CD4-positive, alpha-beta memory T cell (primary cell): ENCODE results near the gene CCNJL. TPM values are rescaled to one million over a fixed set of nuclear protein-coding genes. Genes with fewer than 3 reads are reported as not detected.
"Not testable (repeated sequence)": the region's sequence is repeated elsewhere in the genome, so short reads cannot be mapped to it uniquely, and the experiment has no call there.

Experiments used
- CTCF ChIA-PET: fragments of 350-600 bp; sonication (Branson Sonifier 250); formaldehyde crosslinking; loops from one replicate; lab custom pipeline; 2021; ENCODE audit warnings: inconsistent platforms; ENCODE audit not compliant: partially characterized antibody; lab: Charles Lee
- POLR2A ChIA-PET: fragments of 350-600 bp; sonication (Branson Sonifier 250); formaldehyde crosslinking; loops from one replicate; lab custom pipeline; 2021; ENCODE audit not compliant: partially characterized antibody; lab: Charles Lee
- DNase-seq, 5 donors: peaks; one replicate each; pipeline versions ENCODE4 v3.0.0 to v3.0.0-alpha.2; 2020 to 2022; ENCODE audit warnings: mixed read lengths in 1 of 5
- H3K27ac ChIP-seq: one replicate; pipeline ENCODE4 v1.7.0; 2013; ENCODE audit warnings: low read depth, low read length
- H3K27me3 ChIP-seq: 2 replicates; pipeline ENCODE4 v1.7.0; 2013; ENCODE audit warnings: mild to moderate bottlenecking, low read length, moderate library complexity; ENCODE audit not compliant: insufficient read depth
- H3K36me3 ChIP-seq: 2 replicates; pipeline ENCODE4 v1.7.0; 2013; ENCODE audit warnings: mild to moderate bottlenecking, low read length, moderate library complexity; ENCODE audit not compliant: insufficient read depth
- H3K4me1 ChIP-seq: 2 replicates; pipeline ENCODE4 v1.7.0; 2013; ENCODE audit warnings: mild to moderate bottlenecking, low read length, moderate library complexity; ENCODE audit not compliant: insufficient read depth
- H3K4me3 ChIP-seq, 2 donors: one replicate each; pipeline ENCODE4 v1.7.0; 2013; ENCODE audit warnings: low read length in 2 of 2, mild to moderate bottlenecking in 1 of 2
- H3K9me3 ChIP-seq, 2 donors: one replicate each; pipeline ENCODE4 v1.7.0; 2013; ENCODE audit warnings: low read length in 2 of 2, control low read depth in 1 of 2; ENCODE audit not compliant: control insufficient read depth in 1 of 2
- H3K27ac Mint-ChIP-seq, 7 donors: one replicate each; pipeline ENCODE4 v1.8.0; 2020 to 2021; ENCODE audit warnings: mixed read lengths in 7 of 7, mild to moderate bottlenecking in 6 of 7, inconsistent platforms in 3 of 7, moderate library complexity in 3 of 7
- H3K27me3 Mint-ChIP-seq, 2 donors: one replicate each; pipeline ENCODE4 v1.8.0; 2020 to 2021; ENCODE audit warnings: mixed read lengths in 2 of 2
- H3K36me3 Mint-ChIP-seq, 2 donors: one replicate each; pipeline ENCODE4 v1.8.0; 2020 to 2021; ENCODE audit warnings: mixed read lengths in 2 of 2, inconsistent platforms in 1 of 2, mild to moderate bottlenecking in 1 of 2
- H3K4me1 Mint-ChIP-seq, 4 donors: one replicate each; pipeline ENCODE4 v1.8.0; 2020 to 2021; ENCODE audit warnings: mixed read lengths in 4 of 4, mild to moderate bottlenecking in 1 of 4
- H3K4me3 Mint-ChIP-seq, 8 donors: one replicate each; pipeline ENCODE4 v1.8.0; 2020 to 2021; ENCODE audit warnings: mixed read lengths in 8 of 8, mild to moderate bottlenecking in 7 of 8, moderate library complexity in 6 of 8, inconsistent platforms in 3 of 8
- H3K9me3 Mint-ChIP-seq, 8 donors: one replicate each; pipeline ENCODE4 v1.8.0; 2020 to 2021; ENCODE audit warnings: mixed read lengths in 8 of 8, mild to moderate bottlenecking in 5 of 8, inconsistent platforms in 3 of 8, moderate library complexity in 1 of 8
- intact Hi-C: fragments of 100-400 bp; cut with micrococcal nuclease; formaldehyde crosslinking; loops from one replicate; pipeline ENCODE4 v1.15.1; 2023
- polyA plus RNA-seq, 2 donors: library from polyadenylated mRNA; unstranded; fragments of 300-500 nt; fragmentation: Illumina TruSeq; gene quantifications; one replicate each; pipeline ENCODE4 v1.2.3, GENCODE V29; 2021
- total RNA-seq, 2 experiments: library from RNA; stranded (reverse); gene quantifications; one replicate each; pipeline ENCODE4 v1.2.3, GENCODE V29; 2021

CCNJL gene
- total and polyA plus RNA-seq, 4 experiments from 2014 or later, result not detected

GRCh38 chr5:160347448-160347847 is 35.1 kb upstream of the CCNJL start:
- POLR2A ChIA-PET, result no interaction called here
- Mint-ChIP-seq H3K4me1 (no peaks in the 10 kb centered on the region), H3K36me3 (no peaks in the 10 kb centered on the region), H3K9me3 (no peaks in the 10 kb centered on the region), H3K27ac (no peak overlapping the region), H3K27me3 (peaks cover 2% of the 10 kb centered on the region in 2 donors), H3K4me3 (no peak overlapping the region)
- CTCF ChIA-PET, result interaction anchor here (4.0 to 9.7 kb wide), 2 partner anchors 12 to 324 kb away, joined by 21 to 179 read pairs; no protein-coding TSS in a partner anchor
- Histone ChIP-seq H3K27ac (no peak overlapping the region), H3K4me1 (no peaks in the 10 kb centered on the region), H3K27me3 (no peaks in the 10 kb centered on the region), H3K36me3 (no peaks in the 10 kb centered on the region), H3K9me3 (no peaks in the 10 kb centered on the region), H3K4me3 (no peak overlapping the region)
- no peak for DNase-seq
- intact Hi-C loops, result no loop called here

DNA sequence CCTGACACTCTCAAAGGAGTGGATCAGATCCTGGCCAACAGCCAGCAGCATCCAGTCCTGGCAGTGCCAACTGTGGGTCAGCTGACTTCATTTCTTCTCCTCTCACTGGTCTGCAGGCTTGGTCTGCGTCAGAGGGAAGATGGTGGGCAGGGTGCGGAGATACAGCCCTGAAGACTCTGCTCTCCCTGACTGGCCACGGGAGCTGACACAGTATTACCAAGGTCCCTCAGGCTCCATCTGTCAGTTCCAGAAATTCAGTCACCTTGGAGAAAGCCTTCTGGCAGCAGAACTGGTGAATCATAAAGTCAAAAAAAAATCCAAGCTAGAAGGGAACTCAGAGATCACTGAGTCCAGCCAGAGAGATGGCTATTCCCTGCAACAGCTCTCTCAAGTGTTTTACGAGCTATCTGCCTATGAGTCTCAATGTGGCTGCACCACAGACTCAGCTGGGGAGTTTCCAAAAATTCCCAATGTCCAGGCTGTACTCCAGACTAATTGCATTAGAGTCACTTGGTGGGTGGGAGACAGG is 30.1 kb upstream of the CCNJL start:
- no peaks in the 10 kb centered on the region for H3K27me3 ChIP-seq
- H3K27ac ChIP-seq, result no peak overlapping the region
- H3K4me1 ChIP-seq, result no peaks in the 10 kb centered on the region
- Mint-ChIP-seq H3K9me3 (no peaks in the 10 kb centered on the region), H3K36me3 (no peaks in the 10 kb centered on the region), H3K4me3 (no peak overlapping the region), H3K27me3 (peaks cover 2 to 3% of the 10 kb centered on the region in 2 donors), H3K27ac (no peak overlapping the region), H3K4me1 (no peaks in the 10 kb centered on the region)
- no peak for DNase-seq
- H3K4me3 ChIP-seq, result no peak overlapping the region
- intact Hi-C loops, result no loop called here
- ChIA-PET CTCF (interaction anchor here (0.7 to 9.7 kb wide), 7 partner anchors 10 to 319 kb away, joined by 3 to 179 read pairs (median 4); no protein-coding TSS in a partner anchor), POLR2A (no interaction called here)
- no peaks in the 10 kb centered on the region for H3K9me3 ChIP-seq
- no peaks in the 10 kb centered on the region for H3K36me3 ChIP-seq

DNA sequence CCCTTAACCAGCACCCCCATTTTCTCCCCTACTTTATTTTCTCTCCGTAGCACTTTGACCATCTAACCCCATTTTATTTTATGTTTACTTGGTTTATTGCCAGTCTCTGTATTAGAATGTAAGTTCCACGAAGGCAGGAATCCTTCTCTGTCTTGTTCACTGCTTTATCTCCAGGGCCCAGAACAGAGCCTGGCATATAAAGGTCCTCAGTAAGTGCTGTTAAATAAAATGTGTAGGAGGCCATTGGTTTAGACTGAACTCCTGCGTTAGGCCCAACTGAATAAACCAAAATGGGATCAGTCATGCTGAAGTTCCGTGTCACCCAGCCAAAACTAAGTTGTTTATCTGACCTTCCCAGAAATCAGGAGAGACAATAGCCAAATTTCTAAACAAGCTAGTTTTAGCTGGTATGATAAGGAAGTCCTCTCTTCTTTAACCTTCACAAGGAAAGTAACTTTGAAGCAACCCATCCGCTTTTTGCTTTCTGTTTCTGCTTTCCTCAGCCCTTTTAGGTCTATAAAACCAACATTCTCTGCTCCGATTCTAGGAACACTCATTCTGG is 29.0 kb upstream of the CCNJL start:
- Mint-ChIP-seq H3K9me3 (no peaks in the 10 kb centered on the region), H3K4me1 (no peaks in the 10 kb centered on the region), H3K27ac (no peak overlapping the region), H3K4me3 (no peak overlapping the region), H3K27me3 (peaks cover 2 to 4% of the 10 kb centered on the region in 2 donors), H3K36me3 (no peaks in the 10 kb centered on the region)
- Histone ChIP-seq H3K4me3 (no peak overlapping the region), H3K27ac (no peak overlapping the region), H3K9me3 (no peaks in the 10 kb centered on the region), H3K4me1 (no peaks in the 10 kb centered on the region), H3K36me3 (no peaks in the 10 kb centered on the region), H3K27me3 (no peaks in the 10 kb centered on the region)
- POLR2A ChIA-PET, result no interaction called here
- CTCF ChIA-PET, result interaction anchor here (0.7 to 9.7 kb wide), 4 partner anchors 11 to 318 kb away, joined by 4 to 179 read pairs (median 4); no protein-coding TSS in a partner anchor
- DNase-seq, result no peak
- intact Hi-C loops, result no loop called here

GRCh38 chr5:160340513-160340912 is 28.1 kb upstream of the CCNJL start:
- DNase-seq, H3K27me3 ChIP-seq, H3K4me1 Mint-ChIP-seq, H3K4me1 ChIP-seq, H3K27me3 Mint-ChIP-seq, H3K9me3 Mint-ChIP-seq, H3K36me3 ChIP-seq, H3K4me3 Mint-ChIP-seq, H3K36me3 Mint-ChIP-seq, H3K27ac ChIP-seq, H3K4me3 ChIP-seq, POLR2A ChIA-PET, H3K9me3 ChIP-seq, H3K27ac Mint-ChIP-seq, intact Hi-C loops, CTCF ChIA-PET: not testable (repeated sequence)

DNA sequence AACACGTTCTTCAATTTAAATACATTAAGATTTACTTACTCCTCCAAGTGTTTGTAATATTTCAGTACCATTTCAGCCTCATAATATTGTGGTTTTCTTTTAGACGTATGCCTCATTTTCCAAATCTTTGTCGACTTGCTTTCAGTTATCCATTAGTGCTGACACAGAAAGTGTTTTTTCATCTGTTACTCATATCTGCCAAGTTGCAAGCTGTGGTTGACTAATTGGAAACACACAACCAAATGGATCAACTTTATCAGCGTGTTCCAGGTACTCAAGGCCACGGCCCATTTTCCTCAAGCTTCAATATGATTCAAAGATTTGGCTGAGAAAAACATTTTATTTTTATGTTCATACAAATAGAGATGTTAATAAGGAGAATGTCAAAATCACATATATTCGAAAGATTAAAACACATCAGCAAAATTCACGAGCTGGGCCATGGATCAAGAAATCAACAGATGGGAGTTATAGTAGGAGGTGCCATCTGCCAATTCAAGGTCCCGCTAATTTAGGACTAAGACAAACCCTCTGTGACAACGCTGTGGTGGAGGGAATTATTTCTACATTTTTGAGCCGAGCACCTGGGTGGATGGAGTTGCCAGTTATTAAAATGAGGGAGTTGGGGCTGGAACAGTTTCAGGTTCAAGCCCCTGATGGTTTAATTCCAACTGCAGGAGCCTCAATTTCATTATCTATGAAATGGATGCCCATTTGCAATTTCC is 27.2 kb upstream of the CCNJL start:
- no peaks in the 10 kb centered on the region for H3K9me3 ChIP-seq
- H3K4me3 ChIP-seq, result no peak overlapping the region
- ChIA-PET POLR2A (no interaction called here), CTCF (no interaction called here)
- intact Hi-C loops, result no loop called here
- Mint-ChIP-seq H3K4me1 (no peaks in the 10 kb centered on the region), H3K36me3 (no peaks in the 10 kb centered on the region), H3K27me3 (peaks cover 2 to 6% of the 10 kb centered on the region in 2 donors), H3K4me3 (no peak overlapping the region), H3K9me3 (no peaks in the 10 kb centered on the region), H3K27ac (no peak overlapping the region)
- H3K27ac ChIP-seq, result no peak overlapping the region
- no peaks in the 10 kb centered on the region for H3K27me3 ChIP-seq
- H3K4me1 ChIP-seq, result no peaks in the 10 kb centered on the region
- DNase-seq, result no peak
- no peaks in the 10 kb centered on the region for H3K36me3 ChIP-seq

- H3K4me3 Mint-ChIP-seq, H3K27ac ChIP-seq, intact Hi-C loops, H3K27me3 ChIP-seq, H3K36me3 ChIP-seq, POLR2A ChIA-PET, H3K27ac Mint-ChIP-seq, H3K9me3 Mint-ChIP-seq, H3K4me1 Mint-ChIP-seq, H3K4me3 ChIP-seq, H3K36me3 Mint-ChIP-seq, DNase-seq, H3K4me1 ChIP-seq, H3K9me3 ChIP-seq, H3K27me3 Mint-ChIP-seq: not testable (repeated sequence)
- CTCF ChIA-PET, result interaction anchor here (1.4 to 4.9 kb wide), 2 partner anchors 11 to 313 kb away, joined by 3 to 21 read pairs; no protein-coding TSS in a partner anchor
Measured at GRCh38 chr5:160334716-160335115, 22.4 kb upstream of the CCNJL start.

DNA sequence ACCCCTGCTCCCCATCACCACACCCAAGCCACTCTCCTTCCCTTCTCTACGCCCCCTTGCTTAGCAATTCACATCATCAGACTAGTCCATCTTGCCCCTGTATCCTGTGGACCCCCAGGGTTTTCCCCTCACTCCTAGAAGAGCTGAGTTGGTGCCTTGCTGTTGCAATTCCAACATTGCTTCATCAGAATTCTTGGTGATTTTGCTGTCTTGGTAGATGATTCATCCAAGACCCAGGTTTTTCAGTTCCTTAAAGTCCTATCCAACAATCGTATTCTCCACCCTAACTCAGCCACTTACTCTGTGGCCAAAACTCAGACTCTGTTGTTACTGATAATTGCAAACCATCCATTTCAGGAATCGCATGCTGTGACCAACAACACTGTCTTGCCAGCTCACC is 21.4 kb upstream of the CCNJL start:
- POLR2A ChIA-PET, result no interaction called here
- CTCF ChIA-PET, result interaction anchor here (4.9 kb wide), 1 partner anchor 12 kb away, joined by 21 read pairs; no protein-coding TSS in a partner anchor

More for the DNA sequence above, 21.4 kb upstream of the CCNJL start:
- Mint-ChIP-seq H3K27me3 (peaks cover 2 to 8% of the 10 kb centered on the region in 2 donors), H3K4me1 (no peaks in the 10 kb centered on the region), H3K27ac (no peak overlapping the region), H3K36me3 (no peaks in the 10 kb centered on the region), H3K9me3 (no peaks in the 10 kb centered on the region), H3K4me3 (no peak overlapping the region)
- DNase-seq, result no peak
- no peaks in the 10 kb centered on the region for H3K27me3 ChIP-seq
- H3K36me3 ChIP-seq, result no peaks in the 10 kb centered on the region
- no peaks in the 10 kb centered on the region for H3K9me3 ChIP-seq
- H3K4me1 ChIP-seq, result no peaks in the 10 kb centered on the region
- no peak overlapping the region for H3K4me3 ChIP-seq
- intact Hi-C loops, result no loop called here
- no peak overlapping the region for H3K27ac ChIP-seq
